HG03432 (cell line): ENCODE data around the gene SSBP4.

Source experiments
- ATAC-seq: cut with Tn5 transposase; IDR thresholded peaks from one replicate; pipeline ENCODE4 v1.9.1; 2021; ENCODE audit warnings: mild to moderate bottlenecking, moderate library complexity; ENCODE audit not compliant: unreplicated experiment

The SSBP4 gene

DNA sequence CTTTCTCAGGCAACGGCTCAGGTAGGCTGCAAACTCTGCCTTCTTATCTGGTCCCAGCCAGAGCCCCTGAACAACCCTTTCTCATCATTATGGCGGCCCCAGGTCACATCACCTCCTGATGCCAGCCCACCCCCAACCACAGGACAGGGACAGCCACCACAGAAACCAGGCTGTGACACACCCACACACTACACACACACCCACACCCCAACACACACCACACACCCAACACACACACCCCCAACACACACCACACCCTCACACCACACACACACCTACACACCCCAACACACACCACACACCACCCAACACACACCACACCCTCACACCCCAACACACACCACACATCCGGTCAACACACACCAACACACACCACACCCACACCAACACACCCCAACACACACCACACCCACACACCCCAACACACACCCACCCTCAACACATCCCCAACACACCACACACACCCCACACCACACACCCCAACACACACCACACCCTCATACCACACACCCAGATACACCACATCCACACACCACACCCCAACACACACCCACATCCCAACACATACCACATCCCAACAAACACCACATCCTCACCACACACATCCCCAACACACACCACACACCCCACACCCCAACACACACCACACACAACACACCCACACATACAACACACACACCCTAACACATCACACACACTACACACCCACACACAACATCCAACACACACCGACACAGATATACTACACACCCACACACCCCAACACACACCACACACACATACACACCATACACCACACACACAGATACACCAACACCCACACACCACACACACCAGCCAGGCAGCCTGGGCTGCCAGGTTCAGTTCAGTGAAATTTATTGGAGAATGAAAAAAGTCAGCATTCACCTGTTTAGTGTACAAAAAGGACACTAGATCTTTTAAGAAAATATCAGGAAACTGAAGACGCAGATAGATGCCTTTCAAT is 22.9 kb downstream of the SSBP4 start:
- no peak for ATAC-seq

DNA sequence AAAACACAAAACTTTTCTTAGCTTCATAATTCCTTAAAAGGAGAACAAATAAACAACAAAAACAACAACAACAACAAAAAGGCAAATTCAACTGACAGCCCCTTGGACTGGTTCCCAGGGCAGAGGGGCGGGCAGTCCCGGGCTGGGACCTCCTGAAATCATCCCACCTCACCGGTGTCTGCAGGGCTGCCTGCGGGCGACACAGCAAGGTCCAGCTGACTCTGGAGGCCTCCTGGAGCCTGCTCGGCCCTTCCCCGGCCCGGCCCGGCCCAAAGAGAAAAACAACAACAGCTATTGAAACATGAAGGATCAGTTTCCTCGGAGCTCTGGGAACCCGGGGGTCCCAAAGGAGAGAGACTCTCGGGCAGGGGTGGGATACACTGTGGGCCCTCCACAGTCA is 23.7 kb downstream of the SSBP4 start:
- ATAC-seq: no peak

DNA sequence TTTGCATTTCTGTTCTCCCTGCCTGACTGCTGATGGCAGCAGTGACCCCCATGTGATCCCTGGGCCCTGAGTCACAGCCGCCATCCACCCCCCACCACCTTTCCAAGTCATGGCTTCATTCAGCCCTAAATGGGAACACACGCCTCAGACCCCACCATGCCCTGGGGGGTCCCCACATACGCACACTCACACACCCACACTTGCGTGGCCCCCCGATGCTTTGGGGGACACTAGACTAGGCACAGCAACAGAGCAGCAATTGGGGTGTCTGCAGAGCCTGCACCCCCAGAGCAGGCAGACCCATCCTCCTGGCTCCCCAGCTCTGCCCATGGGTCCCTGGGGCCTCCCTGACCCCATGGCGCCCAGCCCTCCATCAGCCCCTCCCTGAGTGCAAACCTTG is 24.2 kb downstream of the SSBP4 start:
- ATAC-seq: no peak

DNA sequence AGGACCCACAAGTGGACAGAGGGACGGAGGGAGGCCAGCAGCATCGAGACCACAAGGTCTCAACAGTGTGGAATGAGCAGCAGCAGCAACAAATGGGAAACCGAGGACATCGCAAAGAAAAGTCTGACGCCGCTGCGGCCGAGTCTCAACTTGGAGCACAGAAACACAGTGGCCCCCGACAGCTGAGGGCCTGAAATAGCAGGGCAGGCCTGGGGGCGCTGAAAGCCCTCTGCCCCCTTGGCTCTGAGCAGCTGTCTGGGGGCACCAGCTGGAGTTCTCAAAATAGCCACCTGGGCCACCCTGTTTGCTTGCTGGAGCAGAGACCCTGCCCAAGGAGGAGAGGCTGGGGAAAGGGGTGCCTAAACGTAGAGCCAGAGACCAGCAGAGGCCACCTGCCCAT is 24.6 kb downstream of the SSBP4 start:
- no peak for ATAC-seq

DNA sequence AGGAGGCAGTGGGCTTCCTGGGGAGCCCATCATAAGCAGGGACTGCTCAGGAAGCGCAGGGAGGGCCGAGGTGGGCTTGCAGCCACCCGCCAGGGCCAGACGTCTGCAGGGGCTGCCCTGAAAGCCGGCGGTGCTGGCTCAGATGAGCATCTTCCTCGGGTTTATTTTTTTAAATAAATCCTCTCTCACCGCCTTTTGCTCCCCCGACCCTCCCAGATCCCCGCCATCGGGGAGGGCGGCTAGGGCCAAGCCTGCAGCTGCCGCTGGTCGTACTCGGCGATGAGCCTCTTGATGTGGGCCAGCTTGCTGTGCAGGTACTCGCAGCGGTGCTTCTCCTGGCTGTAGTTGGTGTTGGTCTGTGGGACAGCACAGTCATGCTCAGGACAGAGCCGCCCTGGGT is 25.3 kb downstream of the SSBP4 start:
- no peak for ATAC-seq

DNA sequence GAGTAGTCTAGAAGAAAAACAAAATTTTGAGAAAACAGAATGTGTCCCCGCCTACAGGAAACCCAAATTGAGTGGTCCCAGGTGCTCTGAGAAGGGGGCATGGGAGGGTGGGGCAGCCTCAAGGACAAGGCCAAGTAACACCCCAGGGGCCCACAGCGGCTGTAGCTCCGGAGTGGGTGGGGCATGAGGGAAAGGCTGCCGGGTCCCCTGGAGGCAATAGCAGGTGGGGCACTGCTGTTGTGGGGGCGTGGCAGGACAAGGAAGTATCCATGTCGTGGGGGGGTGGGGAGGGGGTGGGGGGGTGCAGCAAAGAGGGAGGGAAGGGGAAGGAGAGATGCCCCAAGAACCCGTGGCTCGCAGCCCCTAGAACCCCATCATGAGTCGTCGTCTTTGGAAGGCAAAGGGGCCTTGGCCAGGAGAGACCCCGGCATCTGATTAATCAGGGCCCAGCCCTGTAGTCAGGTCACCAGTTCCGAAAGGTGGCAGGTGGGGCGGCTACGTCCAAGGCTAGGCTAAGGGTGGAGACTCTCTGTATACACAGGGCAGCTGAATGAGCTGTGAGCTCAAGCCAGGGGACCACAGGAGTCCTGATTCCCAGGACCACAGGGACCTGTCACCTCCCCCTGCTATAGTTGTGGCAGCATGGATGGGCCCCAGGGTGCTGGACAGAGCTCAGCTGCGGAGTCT is 26.2 kb downstream of the SSBP4 start:
- ATAC-seq: no peak

DNA sequence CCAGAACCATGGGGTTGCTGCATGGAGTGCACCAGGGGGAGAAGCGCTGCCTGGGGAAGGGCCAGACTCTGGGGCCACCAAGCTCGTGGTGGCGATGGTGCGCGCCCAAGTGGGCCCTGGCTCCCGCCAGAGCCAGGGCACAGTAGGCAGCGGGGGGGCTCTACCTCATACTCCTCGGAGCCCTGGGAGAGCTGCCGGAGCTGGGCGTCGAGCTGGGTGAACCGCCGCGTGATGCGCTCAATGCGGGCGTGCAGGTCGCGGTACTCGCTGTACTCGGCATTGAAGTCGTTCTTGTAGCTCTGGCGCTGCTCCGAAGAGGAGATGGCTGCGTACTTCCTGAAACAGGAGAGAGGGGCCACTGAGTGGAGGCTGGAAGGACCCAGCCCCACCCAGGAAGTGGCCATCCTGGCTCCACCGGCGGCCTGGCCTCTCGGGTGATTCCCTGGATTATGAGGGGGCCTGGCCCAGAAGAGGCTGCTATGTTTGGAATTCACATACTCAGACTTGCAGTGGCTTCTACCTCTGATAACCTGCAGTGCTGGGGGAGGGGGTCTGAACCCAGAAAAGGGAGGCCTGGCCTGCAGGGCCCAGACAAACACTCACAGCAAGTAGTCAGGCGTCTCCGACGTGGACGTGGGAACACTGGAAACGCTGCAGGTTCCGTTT is 27.1 kb downstream of the SSBP4 start:
- no peak for ATAC-seq

DNA sequence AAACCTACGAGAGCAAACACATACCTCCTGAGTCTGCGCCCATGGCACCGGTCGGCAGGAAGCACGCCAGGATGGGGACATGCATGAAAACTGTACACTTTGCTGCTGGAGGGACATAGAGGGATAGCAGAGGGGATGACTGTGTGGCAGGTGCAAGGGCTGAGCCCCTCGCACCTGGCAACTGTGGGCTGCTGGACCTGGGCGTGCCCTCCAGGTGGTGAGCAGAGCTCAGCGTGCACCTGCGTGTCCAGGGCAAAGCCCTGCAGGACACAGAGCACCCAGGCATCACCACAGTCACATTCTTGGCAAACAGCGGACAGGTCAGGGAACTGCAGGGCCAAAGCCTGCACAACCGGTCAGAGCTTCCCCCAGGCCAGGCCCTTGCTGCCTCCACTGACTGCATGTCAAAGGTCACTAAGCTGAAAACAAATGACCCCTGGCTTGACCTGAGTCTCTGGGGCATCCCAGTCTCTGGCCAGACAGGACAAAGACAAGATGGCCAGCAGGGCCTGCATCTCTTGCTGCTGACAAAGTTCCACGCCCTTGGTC is 27.7 kb downstream of the SSBP4 start:
- no peak for ATAC-seq

DNA sequence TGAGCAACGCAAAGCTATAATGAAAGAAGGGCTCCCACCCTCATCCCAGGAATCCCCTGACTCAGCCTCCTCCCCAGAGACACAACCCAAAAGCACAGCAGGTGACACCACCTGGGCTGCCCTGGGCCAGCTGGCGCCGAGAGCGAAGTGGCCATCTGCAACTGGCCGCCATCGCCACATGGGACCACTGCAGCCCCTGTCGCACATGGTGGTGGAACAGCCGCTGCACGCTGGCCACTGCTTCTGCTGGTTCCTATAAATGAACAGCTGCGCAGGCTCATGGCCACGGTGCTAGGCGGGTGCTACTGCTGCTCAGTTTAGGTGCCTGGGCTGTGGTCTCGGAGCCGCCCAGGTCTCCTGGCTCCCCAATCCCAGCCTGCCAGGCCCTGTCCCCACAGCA is 30.4 kb downstream of the SSBP4 start:
- no peak for ATAC-seq

DNA sequence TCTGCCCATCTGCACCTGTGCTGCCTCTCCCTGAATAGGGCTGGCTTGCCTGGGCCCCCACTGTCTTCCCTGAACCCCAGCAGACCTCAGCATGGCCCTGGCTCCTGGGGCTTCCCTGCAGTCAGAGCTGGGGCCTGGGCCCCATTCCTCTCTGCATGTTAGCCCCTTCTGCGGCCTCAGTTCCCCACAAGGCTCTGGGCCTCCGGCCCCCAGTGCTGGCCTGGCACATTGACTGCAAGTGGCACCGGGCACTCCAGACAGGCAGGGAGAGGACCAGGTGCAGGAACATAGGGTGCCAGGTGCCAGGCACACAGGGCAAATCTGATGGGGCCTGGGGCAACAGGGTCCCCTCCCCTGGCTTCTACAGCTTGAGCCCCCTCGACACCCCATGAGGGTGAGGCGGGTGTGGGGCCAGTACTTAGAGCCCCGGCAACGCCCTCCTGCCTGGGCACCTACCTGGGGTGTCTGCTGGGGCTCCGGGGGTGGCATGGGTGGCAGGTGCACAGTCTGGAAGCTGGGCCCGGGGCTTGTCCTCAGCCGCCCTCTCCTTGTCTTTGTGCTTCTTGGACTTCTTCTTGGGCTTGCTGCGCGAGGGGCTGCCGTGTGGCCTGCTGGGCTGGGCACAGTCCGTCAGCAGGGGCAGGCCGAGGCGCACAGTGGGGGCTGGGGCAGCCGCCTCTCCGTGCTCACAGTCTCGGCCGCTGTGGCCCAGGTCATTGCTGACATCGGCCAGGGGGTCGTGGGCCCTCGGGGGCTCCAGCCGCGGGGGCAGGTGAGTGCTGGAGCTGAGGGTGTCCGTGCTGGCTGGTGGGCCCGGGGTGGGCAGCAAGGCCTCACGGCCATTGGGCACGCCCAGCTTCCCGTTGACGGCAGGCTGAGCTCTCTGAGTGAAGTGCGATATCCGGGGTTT is 31.1 kb downstream of the SSBP4 start:
- no peak for ATAC-seq

DNA sequence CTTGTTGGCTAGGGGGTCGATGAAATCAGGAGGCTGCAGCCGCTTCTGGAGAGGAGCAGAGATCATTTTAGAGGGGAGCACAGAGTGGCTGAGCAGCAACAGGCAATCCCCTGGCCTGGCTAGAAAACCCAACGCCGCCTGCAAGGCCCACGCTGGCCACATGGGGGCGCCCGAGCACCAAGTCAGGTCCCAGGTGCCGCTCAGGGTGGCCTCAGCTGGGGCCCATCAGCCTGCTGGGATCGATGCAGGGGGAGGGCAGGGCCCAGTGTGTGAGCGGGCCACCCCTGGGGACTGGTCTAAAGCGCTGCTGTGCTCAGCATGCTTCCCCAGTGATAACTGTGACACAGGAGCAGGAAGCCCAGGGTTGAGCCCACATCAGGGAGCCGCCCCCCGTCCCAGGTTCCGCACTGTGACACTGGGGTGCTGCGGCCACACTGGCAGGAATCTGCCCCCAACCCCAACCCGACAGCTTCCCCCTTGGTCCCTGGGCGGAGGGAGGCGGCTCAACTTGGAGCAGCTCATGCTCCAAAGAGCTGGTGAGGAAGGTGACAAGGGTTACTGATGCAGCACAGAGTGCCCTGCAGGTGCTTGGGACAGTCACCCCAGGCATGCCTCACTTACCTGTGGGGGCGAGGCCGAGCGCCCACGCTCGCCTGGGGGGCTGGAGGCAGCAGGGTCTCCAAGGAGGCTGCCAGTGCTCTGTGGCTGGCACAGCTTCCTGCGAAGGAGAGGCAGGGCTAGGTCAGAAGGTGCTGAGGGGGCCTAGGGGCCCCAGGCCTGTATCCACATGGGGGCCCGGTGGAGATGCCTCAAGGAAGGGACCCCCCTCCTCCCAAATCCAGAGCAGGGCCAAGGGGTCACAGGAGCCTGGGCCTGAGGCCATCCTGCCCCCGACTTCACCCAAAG is 32.0 kb downstream of the SSBP4 start:
- ATAC-seq: no peak

DNA sequence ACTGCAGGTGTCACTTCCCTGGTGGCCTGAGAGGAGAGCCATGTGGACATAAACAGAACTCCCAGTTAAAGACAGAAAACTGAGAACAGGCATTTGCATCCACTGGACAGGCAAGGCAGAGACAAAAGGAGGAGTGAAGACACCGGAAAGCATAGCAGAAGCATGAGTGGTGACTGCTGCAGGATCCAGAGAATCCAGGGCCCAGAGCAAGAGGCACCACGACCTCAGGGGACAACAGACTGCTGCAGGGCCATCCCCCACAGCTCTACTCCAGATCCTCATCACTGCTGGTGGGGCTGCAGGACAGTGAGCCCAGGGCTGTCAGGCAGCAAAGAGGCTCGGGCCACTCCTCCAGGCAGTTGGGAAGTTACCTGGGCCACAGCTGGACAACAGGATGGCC is 33.2 kb downstream of the SSBP4 start:
- no peak for ATAC-seq

DNA sequence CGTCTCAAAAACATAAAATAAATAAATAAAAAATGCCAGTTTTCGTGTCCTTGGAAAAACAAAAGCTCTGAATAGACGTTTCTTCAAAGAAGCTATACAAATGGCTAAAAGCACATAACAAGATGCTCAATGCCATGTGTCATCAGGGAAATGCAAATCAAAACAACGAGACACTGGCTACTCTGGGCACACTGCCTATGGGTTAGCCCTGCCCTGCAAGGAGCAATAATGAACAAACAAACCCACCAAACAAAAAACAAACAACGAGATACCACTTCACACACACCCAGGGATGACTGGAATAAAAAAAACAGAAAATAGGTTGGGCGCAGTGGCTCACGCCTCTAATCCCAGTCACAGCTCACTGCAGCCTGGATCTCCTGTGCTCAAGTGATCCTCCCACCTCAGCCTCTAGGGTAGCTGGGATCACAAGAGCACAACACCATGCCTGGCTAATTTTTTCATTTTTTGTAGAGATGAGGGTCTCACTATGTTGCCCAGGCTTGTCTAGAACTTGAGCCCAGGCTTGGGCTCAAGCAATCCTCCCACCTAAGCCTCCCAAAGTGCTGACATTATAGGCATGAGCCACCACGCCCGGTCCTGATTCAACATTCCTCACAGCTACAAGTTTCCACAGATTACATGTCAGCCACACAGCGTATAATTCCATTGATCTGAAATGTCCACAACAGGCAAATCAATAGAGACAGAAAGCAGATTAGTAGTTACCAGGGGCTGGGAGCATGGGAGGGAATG is 34.2 kb downstream of the SSBP4 start:
- no peak for ATAC-seq

DNA sequence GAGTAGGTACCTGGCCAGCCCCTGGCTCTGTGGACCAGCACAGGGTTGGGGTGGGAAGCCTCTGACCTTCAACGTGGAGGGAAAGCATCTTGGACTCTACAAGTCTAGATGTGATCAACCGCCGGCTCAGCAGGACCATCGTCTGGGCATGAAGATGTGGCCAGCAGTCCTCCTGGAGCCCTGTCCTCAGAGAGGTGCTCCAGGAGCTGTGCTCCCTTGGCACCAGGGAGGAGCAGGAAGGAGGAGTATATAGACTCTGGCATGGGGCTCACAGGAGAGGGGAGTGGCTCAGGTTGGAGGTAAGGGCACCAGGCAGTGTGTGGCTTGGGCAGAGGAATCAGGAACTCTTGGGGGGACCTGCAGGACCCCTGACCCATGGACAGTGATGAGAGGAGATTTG is 37.1 kb downstream of the SSBP4 start:
- ATAC-seq: no peak

DNA sequence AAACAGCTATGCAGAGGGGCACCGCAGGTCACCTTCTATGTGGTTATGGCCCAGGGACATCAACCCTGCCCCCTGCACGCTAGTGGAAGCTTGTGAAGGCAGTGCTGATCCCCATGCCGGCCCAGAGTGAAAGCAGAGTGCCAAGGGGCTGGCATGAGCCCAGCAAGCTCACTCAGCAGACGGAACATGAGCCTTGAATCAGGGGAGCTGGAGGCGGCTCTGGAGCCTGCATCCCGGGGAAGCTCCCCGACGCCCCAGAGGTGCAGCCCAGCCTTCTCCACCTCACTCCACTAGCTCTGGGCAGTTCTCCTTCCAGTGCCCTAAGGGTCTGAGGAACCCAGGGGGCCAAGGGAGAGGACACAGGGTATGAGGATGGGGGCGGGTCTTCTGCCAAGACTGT is 37.8 kb downstream of the SSBP4 start:
- no peak for ATAC-seq

DNA sequence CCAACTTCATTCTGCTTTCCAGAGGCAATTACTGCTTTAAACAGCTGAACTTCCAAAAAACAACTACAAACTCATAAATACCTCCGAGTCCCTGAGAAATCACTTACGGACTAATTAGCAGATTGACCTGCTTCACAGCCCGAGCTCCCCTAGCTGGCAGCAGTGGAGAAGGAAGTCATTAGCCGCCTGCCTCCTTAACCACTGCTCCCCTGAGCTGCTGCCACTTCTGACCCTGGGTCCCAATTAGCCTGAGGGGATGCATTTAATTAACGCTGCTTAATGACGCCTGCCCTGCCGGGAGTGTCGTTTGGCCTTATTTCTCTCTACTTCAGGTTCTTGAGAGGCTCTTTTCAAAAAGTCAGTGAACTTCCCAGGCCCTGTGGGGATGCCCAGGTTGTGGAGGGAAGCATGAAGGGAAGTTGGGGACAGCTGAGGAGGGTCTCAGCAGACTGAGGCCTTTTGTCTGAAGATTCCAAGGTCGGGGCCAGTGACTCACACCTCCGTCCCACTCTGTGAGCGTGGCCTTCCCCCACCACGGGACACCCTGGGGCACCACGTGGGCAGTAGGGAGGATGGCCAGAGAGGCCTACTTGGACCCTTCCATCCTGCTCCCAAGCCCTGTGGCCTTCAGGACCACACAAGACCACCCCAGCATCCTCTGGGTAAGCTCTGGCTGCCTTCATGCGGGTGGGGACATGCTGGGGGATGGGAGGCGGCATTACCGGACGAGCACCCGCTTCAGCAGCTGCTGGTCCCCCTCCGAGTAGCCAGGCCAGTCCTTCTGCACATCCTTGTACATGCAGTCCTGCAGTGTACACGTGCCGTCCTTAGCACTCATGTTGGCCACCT is 38.5 kb downstream of the SSBP4 start:
- ATAC-seq: no peak

DNA sequence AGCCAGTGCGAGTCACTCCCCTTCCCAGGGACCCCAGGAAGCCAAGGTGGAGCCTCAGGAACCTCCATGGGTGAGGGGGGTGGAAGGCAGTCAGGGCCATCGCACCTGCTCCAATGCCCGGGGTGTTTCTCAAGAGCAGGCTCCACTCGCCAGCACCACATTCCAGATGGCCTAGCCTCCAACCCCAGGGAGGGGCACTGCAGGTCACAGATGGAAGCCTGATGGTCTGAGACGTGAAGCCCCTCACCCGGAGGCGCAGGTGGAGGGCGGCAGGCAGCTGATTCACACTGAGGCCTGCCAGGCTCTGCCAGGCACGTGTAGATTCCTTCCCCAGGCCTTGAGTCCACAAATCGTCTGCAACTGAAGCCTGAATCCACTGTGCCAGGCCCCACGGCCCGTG is 41.7 kb downstream of the SSBP4 start:
- ATAC-seq: no peak

DNA sequence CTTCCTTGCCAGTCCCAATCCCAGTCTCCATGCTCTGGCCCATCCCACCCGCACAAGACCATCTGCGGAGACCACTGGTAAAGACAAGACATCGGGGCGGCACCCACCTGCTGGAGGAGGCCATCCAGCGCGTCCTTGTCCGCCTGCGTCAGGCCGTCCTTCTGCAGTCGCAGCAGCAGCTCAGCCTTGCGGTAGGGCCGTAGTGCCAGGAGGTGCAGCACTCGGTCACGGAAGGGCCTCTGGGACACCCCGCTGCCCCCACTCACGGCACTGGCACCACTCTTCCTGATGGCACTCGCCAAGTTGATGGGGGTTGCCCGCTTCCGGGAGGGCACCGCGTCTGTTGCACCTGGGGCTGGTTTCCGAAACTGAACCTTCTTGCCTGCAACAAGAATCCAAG is 42.3 kb downstream of the SSBP4 start:
- no peak for ATAC-seq
